Endothelial cell (in vitro differentiated cells): ENCODE data around the gene S100G. TPM values are rescaled to one million over a fixed set of nuclear protein-coding genes. Genes with fewer than 3 reads are reported as not detected.
"Not testable (repeated sequence)": the region's sequence is repeated elsewhere in the genome, so short reads cannot be mapped to it uniquely, and the experiment has no call there.

Experiments
- DNase-seq: peaks from one replicate; pipeline ENCODE4 v3.0.0; 2021; ENCODE audit warnings: low spot score
- H3K27ac Mint-ChIP-seq: one replicate; pipeline ENCODE4 v1.8.0; 2021; ENCODE audit warnings: mixed read lengths, inconsistent platforms; ENCODE audit not compliant: unreplicated experiment
- H3K27me3 Mint-ChIP-seq: one replicate; pipeline ENCODE4 v1.8.0; 2021; ENCODE audit warnings: mild to moderate bottlenecking, moderate library complexity, mixed read lengths, inconsistent platforms; ENCODE audit not compliant: unreplicated experiment
- H3K36me3 Mint-ChIP-seq: one replicate; pipeline ENCODE4 v1.8.0; 2021; ENCODE audit warnings: mild to moderate bottlenecking, low read depth, mixed read lengths, inconsistent platforms; ENCODE audit not compliant: unreplicated experiment
- H3K4me1 Mint-ChIP-seq: one replicate; pipeline ENCODE4 v1.8.0; 2021; ENCODE audit warnings: mild to moderate bottlenecking, mixed read lengths, inconsistent platforms; ENCODE audit not compliant: unreplicated experiment
- H3K4me3 Mint-ChIP-seq: one replicate; pipeline ENCODE4 v1.8.0; 2021; ENCODE audit warnings: mild to moderate bottlenecking, mixed read lengths, inconsistent platforms; ENCODE audit not compliant: unreplicated experiment
- H3K9me3 Mint-ChIP-seq: one replicate; pipeline ENCODE4 v1.8.0; 2021; ENCODE audit warnings: mixed read lengths, inconsistent platforms; ENCODE audit not compliant: unreplicated experiment
- total RNA-seq: library from RNA; stranded (reverse); fragmentation: NEBNext Ultra II Directional; extraction: Animal tissue kit (Norgen Biotek cat#: 25700); gene quantifications from one replicate; pipeline ENCODE4 v1.2.1, GENCODE V29; 2021; ENCODE audit not compliant: unreplicated experiment
- TF ChIP-seq, protein P1 (sequence below): fragments of 200-600 bp; sonication (generic); IDR thresholded peaks from one replicate; pipeline ENCODE4 v1.5.0; 2021; ENCODE audit warnings: antibody characterized with exemption; ENCODE audit not compliant: unreplicated experiment

S100G gene
- total RNA-seq, 1 donor from 2014 or later, result not detected

- Mint-ChIP-seq H3K9me3 (no peaks in the 10 kb centered on the region), H3K4me3 (no peak overlapping the region), H3K36me3 (peaks cover 13% of the 10 kb centered on the region), H3K27ac (no peak overlapping the region), H3K4me1 (no peaks in the 10 kb centered on the region), H3K27me3 (no peaks in the 10 kb centered on the region)
- TF ChIP-seq, protein P1, sequence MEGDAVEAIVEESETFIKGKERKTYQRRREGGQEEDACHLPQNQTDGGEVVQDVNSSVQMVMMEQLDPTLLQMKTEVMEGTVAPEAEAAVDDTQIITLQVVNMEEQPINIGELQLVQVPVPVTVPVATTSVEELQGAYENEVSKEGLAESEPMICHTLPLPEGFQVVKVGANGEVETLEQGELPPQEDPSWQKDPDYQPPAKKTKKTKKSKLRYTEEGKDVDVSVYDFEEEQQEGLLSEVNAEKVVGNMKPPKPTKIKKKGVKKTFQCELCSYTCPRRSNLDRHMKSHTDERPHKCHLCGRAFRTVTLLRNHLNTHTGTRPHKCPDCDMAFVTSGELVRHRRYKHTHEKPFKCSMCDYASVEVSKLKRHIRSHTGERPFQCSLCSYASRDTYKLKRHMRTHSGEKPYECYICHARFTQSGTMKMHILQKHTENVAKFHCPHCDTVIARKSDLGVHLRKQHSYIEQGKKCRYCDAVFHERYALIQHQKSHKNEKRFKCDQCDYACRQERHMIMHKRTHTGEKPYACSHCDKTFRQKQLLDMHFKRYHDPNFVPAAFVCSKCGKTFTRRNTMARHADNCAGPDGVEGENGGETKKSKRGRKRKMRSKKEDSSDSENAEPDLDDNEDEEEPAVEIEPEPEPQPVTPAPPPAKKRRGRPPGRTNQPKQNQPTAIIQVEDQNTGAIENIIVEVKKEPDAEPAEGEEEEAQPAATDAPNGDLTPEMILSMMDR, result no peak
- no peak for DNase-seq
Observed at GRCh38 chrX:16618422-16618821, 31.5 kb upstream of the S100G start.

- H3K4me3 Mint-ChIP-seq, result no peak overlapping the region
- no peaks in the 10 kb centered on the region for H3K27me3 Mint-ChIP-seq
- TF ChIP-seq, protein P1, result no peak
- no peaks in the 10 kb centered on the region for H3K9me3 Mint-ChIP-seq
- H3K36me3 Mint-ChIP-seq, result peaks cover 9% of the 10 kb centered on the region
- no peaks in the 10 kb centered on the region for H3K4me1 Mint-ChIP-seq
- DNase-seq, result no peak
- H3K27ac Mint-ChIP-seq, result no peak overlapping the region
Observed at GRCh38 chrX:16619024-16619423, 30.9 kb upstream of the S100G start.

DNA sequence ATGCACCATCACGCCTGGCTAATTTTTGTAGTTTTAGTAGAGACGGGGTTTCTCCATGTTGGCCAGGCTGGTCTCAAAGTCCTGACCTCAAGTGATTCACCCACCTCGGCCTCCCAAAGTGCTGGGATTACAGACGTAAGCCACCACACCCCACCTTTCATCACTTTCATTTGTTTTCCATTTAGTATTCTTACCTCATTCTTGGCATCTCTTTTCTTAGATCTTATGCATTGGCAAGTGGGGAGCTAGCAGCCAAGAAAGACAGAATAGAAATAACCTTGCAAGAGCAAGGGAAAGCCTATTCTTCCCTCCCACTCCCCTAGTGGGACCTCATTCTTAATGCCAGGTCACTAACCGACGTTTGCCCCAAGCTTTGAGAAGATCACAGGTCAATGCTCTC lies 21.4 kb upstream of the S100G start:
- H3K9me3 Mint-ChIP-seq, DNase-seq, H3K27ac Mint-ChIP-seq, H3K4me3 Mint-ChIP-seq, H3K27me3 Mint-ChIP-seq, H3K36me3 Mint-ChIP-seq, H3K4me1 Mint-ChIP-seq: not testable (repeated sequence)

DNA sequence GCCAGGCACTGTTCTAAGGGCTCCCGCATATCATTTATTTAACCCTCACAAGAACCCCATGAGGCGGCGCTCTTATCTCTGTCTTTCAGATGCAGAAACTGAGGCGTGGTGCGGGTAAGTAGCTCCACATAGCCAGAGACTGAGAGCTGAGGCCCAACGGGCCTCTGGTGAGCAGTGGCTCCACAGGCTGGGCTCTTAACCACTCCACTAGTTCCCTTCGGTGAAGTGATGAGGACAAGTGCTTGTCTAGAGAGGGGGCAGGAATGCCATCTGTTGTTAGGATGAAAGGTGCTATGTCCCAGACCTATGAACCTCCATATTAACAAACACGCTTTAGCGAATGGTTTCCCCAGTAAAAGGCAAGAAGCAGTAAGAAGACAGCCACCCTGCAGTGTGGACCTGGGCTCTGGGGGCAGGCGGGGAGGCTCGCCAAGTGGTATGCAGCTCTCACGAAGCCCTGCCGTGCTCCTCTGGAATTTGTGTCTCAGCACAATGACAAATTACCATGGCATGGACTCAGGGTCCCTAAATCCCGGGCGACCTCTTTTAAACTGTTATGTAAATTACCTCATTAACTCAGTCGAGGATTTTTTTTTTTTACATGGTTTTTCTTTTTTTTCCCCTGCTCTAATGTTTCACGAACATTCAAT lies 20.9 kb upstream of the S100G start:
- Mint-ChIP-seq H3K4me3 (no peak overlapping the region), H3K9me3 (no peaks in the 10 kb centered on the region), H3K27me3 (no peaks in the 10 kb centered on the region), H3K4me1 (no peaks in the 10 kb centered on the region), H3K36me3 (peaks cover 8% of the 10 kb centered on the region), H3K27ac (no peak overlapping the region)
- no peak for DNase-seq
- TF ChIP-seq, protein P1, result no peak

DNA sequence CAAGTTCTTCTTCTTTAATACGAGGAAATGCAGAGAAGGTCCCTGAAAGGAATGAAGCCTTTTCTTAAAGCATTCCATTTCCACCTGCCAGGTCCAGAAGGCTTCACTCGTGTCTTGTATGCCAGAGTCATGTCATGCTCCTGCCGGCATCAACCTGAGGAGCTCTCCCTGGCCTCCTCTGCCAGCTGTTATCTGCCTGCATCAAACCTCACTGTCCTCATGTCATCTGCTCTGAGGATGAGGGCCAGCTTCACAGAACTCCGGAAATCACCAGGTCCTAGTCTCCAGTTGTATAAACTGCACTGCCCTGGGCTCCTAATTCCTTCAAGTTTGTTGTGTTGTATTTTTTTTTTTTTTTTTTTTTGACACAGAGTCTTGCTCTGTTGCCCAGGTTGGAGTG lies 20.0 kb upstream of the S100G start:
- no peak for DNase-seq
- Mint-ChIP-seq H3K27ac (no peak overlapping the region), H3K4me1 (no peaks in the 10 kb centered on the region), H3K4me3 (no peak overlapping the region), H3K27me3 (no peaks in the 10 kb centered on the region), H3K36me3 (peaks cover 8% of the 10 kb centered on the region), H3K9me3 (no peaks in the 10 kb centered on the region)
- TF ChIP-seq, protein P1, result no peak
